Activated CD8-positive, alpha-beta memory T cell treated with anti-CD3 and anti-CD28 coated beads, Interleukin-2, amount 50 U/mL, for 24 hours (primary cell): ENCODE measurements around the gene HNRNPL.
"Not testable (repeated sequence)": the region's sequence is repeated elsewhere in the genome, so short reads cannot be mapped to it uniquely, and the experiment has no call there.

Experiments
- DNase-seq: peaks from one replicate; pipeline ENCODE4 v3.0.0-alpha.2; 2020; ENCODE audit errors: extremely low read depth

HNRNPL gene

DNA sequence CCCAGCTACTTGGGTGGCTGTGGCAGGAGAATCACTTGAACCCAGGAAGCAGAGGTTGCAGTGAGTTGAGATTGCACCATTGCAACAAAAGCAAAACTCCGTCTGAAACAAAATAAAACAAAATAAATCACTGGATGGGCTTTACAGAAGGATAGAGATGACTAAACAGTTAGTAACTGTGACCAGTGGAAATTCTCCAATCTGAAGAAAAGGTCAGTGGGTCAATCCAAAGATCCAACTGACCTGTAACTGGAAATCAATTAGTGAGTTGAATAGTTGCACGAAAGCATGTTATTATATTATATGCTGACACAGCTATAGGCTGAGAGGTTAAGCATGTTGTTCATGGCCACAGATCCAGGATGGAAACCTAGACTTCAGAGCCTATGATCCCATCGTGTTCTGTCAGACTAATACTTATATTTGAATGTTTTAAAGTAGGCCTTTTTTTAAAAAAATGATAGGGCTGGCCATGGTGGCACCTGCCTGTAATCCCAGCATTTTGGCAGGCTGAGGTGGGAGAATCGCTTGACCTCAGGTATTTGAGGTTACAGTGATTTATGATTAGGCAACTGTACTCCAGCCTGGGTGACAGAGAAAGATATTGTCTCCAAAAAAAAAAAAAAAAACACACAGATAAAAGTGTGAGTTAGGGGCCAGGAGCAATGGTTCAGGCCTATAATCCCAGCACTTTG, 19.6 kb downstream of the HNRNPL start:
- no peak for DNase-seq

DNA sequence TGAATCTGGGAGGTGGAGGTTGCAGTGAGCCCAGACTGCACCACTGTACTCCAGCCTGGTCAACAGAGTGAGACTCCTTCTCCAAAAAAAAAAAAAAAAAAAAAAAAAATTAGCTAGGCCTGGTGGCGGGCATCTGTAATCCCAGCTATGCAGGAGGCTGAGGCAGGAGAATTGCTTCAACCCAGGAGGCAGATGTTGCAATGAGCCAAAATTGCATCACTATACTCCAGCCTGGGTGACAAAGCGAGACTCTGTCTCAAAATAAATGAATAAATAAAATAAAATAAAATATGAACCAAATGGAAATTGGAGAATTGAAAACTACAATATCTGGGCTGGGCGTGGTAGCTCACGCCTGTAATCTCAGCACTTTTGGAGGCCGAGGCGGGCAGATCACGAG, 20.6 kb downstream of the HNRNPL start:
- not testable (repeated sequence) for DNase-seq

DNA sequence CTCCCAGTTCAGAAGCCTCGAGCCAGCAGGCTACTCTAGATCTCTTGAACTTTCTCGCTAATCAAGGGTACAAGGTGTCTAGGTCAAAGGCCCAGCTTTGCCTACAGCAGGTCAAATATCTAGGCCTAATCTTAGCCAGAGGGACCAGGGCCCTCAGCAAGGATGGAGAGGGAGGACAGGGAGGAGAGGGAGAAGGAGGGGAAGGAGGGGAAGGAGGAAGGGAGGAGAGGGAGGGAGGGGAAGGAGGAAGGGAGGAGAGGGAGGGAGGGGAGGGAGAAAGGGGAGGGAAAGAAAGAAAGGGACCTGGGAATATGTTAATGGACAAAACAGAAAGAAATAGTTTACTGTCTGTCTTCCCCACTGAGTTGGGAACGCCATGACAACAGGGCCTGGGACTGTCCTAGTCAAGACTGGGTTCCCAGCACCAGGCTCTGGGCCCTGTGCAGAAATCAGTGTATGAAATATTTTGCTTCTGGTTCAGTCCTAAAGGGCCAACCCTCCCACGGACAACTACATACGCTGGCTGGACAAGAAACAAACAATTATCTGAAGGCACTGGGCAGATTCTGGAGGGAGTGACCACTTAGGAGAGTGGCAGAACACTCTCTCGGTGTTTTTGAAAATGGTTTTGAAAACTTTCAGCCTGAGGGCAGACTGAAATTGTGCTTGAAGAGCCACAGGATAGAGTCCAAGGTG, 22.8 kb downstream of the HNRNPL start:
- DNase-seq: no peak

DNA sequence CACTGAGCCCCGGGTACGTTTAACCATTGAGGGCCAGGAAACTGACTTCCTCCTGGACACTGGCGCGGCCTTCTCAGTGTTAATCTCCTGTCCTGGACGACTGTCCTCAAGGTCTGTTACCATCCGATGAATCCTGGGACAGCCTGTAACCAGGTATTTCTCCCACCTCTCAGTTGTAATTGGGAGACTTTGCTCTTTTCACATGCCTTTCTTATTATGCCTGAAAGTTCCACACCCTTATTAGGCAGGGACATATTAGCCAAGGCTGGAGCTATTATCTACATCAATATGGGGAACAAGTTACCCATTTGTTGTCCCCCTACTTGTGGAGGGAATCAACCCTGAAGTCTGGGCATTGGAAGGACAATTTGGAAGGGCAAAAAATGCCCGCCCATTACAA, 23.9 kb downstream of the HNRNPL start:
- not testable (repeated sequence) for DNase-seq

DNA sequence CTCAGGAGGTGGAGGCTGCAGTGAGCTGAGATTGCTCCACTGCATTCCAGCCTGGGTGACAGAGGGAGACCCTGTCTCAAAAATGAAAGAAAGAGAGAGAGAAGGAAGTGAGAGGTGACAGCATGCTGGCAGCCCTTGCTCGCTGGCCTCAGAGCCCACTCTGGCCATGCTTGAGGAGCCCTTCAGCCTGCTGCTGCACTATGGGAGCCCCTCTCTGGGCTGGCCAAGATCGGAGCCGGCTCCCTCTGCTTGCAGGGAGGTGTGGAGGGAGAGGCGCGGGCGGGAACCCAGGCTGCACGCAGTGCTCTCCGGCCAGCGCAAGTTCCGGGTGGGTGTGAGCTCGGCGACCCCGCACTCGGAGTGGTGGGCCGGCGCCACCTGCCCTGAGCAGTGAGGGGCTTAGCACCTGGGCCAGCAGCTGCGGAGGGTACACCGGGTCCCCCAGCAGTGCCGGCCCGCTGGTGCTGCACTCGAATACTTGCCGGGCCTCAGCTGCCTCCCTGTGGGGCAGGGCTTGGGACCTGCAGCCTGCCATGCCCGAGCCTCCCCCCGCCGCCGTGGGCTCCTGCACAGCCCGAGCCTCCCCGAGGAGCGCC, 28.5 kb downstream of the HNRNPL start:
- not testable (repeated sequence) for DNase-seq

DNA sequence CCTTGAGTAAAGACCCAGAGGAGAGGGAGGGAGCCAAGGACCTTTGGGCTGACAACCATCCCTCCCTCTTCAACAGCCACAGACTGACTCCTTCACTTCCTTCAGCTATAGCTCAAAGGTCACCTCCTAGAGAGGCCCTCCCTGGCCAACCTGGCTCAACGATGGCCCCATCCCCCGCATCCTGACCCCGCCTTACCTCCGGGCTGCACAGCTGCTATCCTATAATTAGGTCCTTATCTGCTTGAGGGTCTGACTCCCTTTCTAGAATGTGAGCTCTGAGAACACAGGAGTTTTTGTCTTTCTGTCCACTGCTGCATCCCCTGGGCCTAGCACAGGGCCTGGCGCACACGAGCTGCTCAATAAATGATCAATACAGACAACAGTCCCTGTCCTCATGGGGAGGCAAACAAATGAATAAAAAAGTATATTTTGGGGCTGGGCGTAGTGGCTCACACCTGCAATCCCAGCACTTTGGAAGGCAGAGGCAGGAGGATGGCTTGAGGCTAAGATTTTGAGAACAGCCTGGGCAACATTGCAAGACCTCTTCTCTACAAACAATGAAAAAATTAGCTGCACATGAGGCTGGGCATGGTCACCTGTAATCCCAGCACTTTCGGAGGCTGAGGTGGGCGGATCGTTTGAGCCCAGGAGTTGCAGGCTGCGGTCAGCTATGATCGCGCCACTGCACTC, 30.4 kb downstream of the HNRNPL start:
- no peak for DNase-seq

DNA sequence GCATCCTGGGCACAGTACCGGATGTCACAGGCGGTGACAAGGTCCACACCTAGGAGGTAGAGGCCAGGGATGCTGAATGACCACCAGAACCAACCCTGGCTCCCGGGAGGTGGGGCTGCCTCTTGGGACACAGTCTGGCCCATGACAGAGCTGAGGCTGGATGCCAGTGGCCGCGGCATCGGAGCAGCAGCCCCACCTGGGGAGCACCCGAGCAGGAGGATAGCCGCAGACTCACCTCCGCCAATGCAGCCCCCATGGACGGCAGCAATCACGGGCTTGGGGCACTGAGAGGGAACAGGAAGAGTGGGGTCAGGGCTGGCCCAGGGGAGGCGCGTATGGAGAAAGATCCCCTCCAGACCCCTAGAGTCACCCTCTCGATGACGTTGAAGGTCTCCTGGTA, 32.7 kb downstream of the HNRNPL start:
- no peak for DNase-seq

DNA sequence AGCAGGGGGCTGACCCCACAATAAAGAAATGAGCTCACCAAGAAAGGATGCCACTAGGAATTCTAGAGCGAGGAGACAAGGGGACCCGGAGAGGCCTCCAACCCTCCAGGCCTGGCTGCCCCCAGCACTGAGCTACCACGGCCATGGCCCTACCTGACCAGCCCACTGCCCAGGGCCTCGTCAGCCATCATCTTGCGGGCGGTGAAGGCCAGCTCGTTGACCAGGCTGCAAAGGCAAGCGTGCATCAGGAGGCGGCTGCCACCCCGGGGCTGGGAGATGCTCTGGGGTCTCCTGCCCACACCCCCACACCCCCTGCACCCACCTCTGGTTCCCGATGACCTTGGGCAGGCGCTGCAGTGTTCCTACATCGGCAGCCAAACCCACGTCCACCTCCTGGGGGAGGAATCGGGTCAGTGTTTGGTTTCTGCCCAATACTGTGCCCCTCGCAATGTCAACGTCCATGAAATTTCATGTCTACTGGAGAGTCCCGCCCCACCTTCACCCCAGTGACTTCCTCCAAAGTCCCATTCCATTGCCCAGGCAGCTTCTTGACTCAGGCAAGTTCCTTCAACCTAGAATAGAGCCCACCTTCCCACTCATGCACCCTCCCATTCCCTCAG, 33.5 kb downstream of the HNRNPL start:
- no peak for DNase-seq

DNA sequence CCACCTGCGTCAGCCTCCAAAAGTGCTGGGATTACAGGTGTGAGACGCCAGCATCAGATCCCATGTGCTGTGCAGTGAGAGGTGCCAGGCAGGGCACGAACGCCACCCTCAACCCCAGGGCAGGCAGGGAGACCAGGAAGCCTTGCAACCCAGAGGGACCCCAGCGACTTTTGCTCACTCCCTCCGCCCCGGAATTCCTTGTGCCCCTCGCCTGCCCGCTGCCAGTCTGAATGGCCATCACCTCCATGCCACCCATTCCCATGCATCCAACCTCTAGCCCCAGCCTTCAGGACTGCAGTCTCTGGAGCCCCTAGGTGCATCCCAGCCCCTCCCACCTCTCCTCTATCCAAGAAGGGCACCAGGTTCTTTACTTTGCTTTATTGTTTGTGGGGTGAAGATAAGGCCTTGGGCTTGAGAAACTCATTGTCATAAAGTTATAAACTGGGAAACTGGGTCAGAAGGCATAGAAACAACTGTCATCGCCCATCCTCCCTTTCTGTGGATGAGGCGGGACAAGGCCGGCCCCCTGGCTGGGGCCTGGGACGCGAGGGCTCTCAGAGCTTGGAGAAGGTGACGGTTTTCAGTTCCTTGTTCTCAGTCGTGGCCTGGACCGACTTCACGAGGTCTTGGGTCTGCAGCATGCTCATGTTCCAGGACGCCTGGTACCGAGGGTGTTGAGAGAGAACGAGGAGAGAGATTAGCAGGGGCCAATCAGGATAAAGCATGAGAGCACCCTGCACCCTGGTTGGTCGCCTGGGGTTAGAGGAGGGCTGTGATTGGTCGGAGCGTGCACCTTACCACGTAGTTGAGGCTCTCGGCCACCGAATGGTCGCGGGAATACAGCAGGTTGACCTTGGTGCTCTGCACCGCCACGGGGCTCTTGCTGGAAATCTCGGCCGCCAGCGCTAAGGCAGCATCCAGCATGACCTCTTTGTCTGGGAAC, 34.5 kb downstream of the HNRNPL start:
- DNase-seq: no peak

DNA sequence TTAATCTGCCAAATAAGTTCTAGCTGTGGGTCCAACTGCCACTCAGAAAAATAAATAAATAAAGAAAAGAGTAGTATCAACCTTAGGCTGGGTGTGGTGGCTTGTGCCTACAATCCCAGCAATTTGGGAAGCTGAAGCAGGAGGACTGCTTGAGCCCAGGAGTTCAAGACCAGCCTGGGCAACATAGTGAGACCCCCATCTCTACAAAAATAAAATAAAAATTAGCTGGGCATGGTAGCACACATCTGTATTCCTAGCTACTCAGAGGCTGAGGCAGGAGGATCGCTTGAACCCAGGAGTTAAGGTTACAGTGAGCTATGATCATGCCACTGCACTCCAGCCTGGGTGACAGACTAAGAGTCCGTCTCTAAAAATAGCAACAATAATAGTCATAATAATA, 35.9 kb downstream of the HNRNPL start:
- not testable (repeated sequence) for DNase-seq

DNA sequence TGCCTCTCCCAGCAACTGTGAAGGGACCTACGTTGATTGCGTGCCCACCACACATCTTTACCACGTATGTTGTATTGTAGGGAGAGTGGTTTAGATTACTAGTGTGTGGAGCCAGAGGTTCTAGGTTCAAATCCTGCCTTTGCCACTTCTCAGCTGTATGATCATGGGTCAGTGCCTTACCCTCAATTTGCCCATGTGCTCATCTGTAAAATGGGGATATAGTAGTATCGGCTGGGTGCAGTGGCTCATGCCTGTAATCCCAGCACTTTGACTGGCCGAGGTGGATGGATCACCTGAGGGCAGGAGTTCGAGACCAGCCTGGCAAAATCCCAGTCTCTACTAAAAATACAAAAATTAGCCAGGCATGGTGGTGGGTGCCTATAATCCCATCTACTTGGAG, 36.5 kb downstream of the HNRNPL start:
- no peak for DNase-seq

DNA sequence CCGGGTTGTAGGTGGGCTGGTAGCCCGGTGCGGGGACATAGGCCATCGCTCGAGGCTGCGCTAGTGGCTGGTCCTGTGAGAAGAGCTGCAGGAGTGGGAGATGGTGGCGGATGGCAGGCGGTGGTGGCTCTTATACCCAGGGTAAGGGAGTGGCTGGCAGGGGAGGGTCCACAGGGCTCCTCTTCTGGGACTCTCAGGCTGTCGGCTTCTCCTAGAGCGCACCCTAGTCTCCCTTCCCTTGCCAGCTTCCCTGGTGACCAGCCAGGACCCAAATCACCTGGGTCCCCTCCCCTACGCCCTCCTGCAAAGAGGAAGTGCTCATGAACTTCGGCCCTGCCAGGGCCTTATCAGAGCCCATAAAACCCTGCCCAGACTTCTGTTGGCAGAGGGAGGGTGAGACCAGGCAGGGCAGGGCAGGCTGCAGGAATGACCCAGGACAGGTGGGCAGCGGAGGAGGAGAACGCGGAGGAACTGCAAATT, 36.9 kb downstream of the HNRNPL start, which contains the start of gene LGALS4:
Gene LGALS4, minus strand, starts transcription at position 105 of the 480 bp plus-strand sequence. Its CDS starts 59 bp downstream, at position 46.
- no peak for DNase-seq

DNA sequence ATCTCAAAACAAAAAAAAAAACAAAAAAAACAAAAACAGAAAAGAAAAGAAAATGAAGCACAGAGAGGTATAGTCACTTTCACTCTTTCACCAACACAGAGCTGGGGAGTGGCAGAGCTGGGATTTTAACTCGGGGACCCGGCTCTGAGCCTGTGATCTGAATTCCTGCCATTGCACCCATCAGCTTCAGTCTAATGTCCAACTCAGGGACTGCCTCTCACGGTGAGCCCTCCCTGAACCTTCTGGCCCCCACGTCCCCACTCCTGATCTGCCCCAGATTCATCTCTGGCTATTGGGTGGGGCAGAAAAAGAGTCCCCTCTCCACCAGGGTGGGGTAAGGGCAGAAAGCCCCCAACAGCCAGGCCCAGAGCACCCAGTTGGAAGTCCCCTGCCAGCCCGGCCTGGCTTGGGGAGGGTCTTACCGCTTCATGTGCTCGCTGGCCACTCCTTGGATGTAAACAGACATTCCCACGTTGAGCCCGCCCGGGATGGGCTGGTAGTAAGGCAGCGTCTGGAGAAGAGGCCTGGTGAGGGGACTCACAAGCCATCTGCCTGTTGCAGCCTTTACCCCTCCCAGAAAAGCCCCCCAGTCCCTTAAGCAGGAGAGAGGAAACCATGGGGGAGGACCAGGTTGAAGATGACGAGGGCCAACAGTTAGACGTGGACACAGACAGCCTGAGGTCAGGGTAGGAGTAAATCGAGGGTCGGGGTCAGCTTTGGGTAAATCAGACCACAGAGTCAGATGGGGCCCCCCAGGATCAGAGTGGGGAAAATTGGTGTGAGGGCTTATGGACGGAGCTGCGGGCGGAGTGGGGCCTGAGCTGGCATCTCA, 37.6 kb downstream of the HNRNPL start:
- DNase-seq: no peak

DNA sequence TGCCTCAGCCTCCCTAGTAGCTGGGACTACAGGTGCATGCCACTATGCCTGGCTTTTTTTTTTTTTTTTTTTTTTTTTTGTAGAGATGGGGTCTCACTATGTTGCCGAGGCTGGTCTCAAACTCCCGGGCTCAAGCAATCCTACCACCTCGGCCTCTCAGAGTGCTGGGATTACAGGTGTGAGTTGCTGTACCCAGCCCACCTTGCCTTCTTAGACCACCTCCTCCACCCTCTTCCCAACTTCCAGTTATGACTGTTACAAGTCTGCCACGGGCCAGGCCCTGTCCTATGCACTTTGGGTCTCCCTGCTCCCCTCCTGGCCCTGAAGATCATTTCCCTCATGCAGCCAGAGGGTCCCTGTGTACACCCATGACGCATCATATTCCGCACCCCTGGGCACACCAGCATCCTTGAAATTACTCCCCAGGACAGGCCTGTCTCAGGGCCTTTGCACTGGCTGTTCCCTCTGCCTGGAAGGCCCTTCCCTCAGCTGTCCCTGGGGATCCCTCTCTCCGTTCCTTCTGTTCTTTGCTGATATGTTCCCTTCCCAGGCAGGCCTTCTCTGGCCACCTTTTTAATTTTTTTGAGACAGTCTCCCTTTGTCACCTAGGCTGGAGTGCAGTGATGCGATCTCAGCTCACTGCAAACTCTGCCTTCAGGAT, 40.1 kb downstream of the HNRNPL start:
- no peak for DNase-seq

DNA sequence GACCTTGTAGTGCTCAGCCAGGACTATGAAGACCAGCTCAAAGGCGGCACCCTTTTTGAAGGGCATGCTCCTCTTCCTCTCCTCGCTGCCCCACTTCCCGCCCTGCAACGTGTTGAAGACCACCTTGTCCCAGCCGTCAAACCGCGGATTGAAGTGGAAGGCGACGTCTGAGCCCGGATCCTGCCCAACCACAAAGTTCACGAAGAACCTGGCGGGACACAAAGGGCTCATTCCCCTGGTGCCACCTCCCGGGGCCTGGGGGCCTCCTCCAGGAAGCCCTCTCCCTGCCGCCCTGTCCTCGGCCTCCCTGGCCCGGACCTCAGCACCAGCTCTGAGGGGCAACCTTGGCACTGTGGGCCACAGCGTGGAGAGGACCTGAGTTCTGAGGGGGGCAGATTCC, 41.0 kb downstream of the HNRNPL start:
- no peak for DNase-seq

DNA sequence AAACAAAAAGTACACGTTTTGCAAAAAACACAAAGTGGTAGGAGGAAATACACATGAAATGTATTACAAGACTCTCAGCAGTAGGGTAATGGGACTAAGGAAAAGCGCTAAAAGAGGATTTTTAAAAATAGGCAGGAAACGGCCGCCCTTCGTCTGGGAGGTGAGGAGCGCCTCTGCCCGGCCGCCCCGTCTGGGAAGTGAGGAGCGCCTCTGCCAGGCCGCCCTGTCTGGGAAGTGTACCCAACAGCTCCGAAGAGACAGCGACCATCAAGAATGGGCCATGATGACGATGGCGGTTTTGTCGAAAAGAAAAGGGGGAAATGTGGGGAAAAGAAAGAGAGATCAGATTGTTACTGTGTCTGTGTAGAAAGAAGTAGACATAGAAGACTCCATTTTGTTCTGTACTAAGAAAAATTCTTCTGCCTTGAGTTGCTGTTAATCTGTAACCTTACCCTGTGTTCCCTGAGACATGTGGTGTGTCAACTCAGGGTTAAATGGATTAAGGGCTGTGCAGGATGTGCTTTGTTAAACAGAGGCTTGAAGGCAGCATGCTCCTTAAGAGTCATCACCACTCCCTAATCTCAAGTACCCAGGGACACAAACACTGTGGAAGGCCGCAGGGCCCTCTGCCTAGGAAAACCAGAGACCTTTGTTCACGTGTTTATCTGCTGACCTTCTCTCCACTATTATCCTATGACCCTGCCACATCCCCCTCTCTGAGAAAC, 42.2 kb downstream of the HNRNPL start:
- not testable (repeated sequence) for DNase-seq

DNA sequence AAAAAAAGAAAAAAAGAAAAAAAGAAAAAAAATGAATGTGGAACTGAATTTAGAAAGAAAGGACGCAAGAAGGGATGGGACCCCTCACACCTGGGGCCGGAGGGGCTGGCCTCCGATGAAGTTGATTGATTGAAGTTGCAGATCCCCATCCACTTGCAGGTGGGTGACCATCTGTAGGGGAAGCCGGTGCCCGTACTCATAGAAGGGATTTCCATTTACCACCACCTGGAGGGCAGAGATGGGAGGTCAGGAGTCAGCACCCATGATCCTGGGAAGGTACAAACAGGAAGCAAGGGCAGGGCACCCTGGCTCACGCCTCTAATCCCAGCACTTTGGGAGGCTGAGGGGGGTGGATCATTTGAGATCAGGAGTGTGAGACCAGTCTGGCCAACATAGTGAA, 43.4 kb downstream of the HNRNPL start:
- DNase-seq: no peak

DNA sequence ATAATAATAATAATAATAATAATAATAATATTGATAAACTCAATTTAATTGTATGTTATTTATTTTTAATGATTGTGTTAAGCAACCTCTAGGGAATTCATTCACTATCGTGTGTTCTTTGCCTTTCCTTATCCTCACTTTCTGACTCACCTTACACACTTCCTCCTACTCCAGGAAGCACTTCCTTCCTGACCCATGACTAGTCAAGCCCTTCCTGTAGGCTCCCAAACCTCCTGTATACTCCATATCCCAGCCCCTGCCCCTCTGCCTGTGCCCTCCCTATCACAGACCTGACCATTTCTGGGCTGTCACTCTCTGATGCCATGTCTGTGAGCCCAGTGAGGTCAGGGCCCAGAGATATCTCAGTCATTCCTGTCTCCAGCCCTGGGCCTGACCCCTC, 44.6 kb downstream of the HNRNPL start:
- no peak for DNase-seq

DNA sequence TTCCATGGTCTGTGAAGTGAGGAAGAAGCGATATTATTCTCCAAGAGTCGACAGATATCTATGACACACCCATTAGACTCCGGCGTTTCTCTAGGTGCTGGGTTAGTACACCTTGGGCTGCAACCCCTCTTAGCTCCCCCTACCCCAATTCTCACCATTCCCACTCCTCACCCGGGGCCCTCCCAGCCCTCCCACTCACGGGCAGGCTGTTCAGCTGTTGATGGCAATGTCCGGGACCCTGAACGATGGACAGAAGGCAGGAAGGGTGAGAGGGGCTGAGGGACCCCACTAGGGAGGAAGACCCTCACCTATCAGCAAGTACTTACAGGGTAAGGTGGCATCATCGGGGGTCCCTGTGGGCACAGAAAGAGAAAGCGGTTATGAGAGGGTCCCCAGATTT, 46.2 kb downstream of the HNRNPL start:
- DNase-seq: no peak
